Stimulated activated CD8-positive, alpha-beta memory T cell treated with anti-CD3 and anti-CD28 coated beads, Interleukin-15, amount 100 ng/mL, for 48 hours (primary cell): ENCODE data around the gene CAMK1.
A peak's percentile ranks its signal among the peaks of the same experiment; 100 is the strongest.
"Not testable (repeated sequence)": the region's sequence is repeated elsewhere in the genome, so short reads cannot be mapped to it uniquely, and the experiment has no call there.

Source experiments
- DNase-seq, 2 donors: peaks; one replicate each; pipeline ENCODE4 v3.0.0-alpha.2; 2020; ENCODE audit warnings: low read depth in 2 of 2

CAMK1 gene

GRCh38 chr3:9776896-9777693 lies 7.3 kb upstream of the CAMK1 start:
- no peak for DNase-seq

DNA sequence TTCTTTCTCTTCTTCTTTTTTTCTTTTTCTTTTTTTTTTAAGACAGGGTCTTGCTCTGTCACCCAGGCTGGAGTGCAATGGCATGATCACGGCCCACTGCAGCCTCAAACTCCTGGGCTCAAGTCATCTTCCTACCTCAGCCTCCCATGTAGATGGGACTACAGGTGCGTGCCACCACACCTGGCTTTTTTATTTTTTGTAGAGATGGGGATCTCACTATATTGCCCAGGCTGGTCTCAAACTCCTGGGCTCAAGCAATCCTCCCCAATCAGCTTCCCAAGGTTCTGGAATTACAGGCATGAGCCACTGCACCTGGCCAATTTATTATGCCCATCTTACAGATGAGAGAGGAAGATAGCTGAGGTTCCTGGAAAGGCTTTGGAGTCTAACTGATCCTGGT lies 1.3 kb upstream of the CAMK1 start:
- not testable (repeated sequence) for DNase-seq

DNA sequence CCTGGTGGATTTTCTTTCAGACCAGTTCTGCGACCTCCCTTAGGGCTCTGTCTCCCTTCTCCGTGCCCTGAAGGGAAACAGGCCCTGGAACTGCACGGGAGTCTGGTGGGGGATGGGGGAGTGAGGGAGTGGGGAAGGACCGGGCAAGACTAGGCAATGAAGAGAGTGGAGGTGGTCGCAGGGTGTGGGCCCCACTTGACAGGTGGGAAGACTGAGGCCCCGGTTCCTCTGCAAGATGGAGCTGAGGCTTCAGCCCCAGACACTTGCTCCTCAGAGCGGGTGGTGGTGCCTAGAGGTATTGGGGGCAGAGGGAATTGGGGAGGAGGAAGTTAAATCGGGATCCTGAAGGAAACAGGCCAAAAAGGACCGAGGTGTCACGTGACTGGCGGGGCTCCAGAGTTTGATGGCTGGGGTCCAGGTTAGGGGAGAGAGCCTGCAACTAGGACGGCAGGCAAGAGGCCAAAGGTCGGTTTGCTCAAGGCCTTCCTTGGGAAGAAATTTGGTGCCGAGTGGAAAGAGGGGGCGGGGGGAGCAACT lies 597 bp upstream of the CAMK1 start:
- DNase-seq, result no peak

GRCh38 chr3:9769012-9769411 lies 735 bp downstream of the CAMK1 start:
- no peak for DNase-seq

- no peak for DNase-seq
Measured at GRCh38 chr3:9768141-9768775, 1.5 kb downstream of the CAMK1 start.

GRCh38 chr3:9767418-9767817 lies 2.3 kb downstream of the CAMK1 start:
- no peak for DNase-seq

- DNase-seq, result no peak
Measured at GRCh38 chr3:9765865-9766264, 3.9 kb downstream of the CAMK1 start.

DNA sequence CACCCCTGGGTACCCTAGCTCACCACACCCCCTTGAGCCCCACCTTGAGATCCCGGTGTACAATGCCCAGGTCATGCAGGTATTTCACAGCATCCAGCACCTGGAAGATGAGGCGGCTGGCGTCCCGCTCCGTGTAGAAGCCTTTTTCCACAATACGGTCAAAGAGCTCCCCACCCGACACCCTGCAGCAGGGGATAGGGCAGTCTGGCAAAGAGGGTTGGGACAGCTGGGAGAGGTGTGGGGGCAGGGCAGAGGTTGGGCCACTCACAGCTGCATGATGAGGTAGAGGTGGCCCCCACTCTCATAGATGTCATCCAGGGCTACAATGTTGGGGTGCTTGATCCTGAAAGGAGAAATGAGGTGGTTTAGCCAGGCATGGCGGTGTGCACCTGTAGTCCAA lies 6.9 kb downstream of the CAMK1 start:
- no peak for DNase-seq

GRCh38 chr3:9761919-9762318 lies 7.8 kb downstream of the CAMK1 start:
- no peak for DNase-seq

- DNase-seq, result no peak
Measured at GRCh38 chr3:9760779-9761505, 8.8 kb downstream of the CAMK1 start.

DNA sequence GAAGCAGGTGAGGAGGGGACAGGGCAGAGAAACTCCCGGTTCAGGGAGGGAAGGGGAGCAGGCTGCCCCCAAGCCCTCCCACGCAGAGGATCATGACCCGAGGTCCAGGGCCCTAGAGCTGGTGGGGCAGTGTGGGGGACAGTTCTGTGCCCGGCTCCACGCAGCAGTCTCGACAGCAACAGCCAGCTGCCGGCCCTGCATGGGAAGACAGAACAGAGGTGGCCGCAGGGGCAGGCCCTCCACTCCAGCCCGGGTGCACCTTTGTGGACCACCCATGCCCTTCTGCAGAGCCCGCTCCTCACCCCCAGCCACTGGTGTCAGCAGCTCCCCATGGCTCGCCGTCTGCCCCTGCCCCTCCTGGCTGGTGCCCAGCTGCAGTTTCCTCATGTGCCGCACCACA lies 12.3 kb downstream of the CAMK1 start:
- DNase-seq, result no peak

DNA sequence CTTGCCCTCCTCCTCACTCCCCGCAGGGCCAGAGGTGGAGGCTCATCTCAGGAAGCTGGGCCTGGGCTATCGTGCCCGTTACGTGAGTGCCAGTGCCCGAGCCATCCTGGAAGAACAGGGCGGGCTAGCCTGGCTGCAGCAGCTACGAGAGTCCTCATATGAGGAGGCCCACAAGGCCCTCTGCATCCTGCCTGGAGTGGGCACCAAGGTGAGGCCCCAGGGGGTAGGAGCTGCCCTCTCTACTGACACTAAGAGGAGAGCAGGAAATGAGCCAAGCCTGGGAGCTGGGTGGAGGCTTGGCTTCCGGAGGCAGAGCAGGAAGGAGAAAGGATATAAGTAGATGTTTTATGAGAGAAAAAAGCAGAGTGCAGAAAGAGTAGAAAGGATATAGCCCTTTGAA lies 15.1 kb downstream of the CAMK1 start:
- DNase-seq, result no peak

DNA sequence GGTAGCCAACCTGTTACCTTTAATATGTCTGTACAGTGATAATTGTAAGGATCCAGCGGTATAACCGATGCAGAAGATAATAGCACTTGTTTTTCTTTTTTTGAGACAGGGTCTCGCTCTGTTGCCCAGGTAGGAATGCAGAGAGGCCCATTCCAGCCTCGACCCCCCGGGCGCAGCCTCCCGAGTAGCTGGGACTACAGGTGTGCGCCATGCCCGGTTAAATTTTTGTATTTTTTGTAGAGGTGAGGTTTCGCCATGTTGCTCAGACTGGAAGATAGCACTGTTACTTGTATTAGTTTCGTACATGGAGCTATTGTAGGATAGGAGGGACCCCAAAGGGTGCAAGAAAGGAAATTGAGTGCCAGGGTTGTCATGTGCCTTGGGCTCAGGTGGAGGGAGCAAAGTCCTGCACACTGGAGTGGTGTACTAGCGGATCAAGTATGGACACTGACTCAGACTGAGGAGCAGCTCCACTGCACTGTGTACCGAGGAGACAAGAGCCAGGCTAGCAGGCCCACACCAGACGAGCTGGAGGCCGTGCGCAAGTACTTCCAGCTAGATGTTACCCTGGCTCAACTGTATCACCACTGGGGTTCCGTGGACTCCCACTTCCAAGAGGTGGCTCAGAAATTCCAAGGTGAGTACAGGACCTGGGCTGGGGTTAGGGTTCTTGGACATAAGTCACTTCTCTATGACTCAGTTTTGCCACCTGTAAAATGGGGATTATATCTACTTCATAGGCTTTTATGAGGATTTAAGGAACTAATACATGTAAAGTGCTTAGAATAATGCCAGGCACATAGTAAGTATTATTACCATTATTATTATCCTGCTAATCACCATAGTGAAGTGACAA lies 19.0 kb downstream of the CAMK1 start:
- no peak for DNase-seq

GRCh38 chr3:9749645-9750555 lies 19.8 kb downstream of the CAMK1 start, which contains the start of gene OGG1:
TSS of gene OGG1 (plus strand) at chr3:9749952. CDS start at chr3:9750287, 335 bp downstream.
- DNase-seq, result peak; percentile 94 to 96

GRCh38 chr3:9749296-9749644 lies 20.5 kb downstream of the CAMK1 start:
- DNase-seq, result no peak

GRCh38 chr3:9748031-9748430 lies 21.7 kb downstream of the CAMK1 start:
- DNase-seq, result no peak

- DNase-seq, result no peak
Measured at GRCh38 chr3:9747267-9747666, 22.5 kb downstream of the CAMK1 start.

DNA sequence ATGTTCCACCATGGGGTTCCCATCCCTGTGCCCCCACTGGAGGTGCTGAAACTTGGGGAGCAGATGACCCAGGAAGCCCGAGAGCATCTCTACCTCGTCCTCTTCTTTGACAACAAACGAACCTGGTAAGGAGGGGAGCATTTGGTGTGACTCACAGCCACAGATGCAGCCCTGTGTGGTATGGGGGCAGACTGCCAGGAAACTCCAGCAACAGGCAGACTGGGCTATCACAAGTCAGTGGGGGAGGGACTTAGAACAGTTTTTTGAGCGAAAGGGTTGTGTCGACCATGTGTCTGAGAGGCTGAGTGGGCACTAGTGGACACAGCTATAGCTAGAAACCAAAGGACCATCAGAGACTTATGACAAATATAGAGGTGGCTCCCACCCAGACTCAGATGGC lies 23.4 kb downstream of the CAMK1 start:
- peak in 1 of 2 donors; percentile 40 for DNase-seq

- DNase-seq, result no peak
Measured at GRCh38 chr3:9745521-9745920, 24.2 kb downstream of the CAMK1 start.

DNA sequence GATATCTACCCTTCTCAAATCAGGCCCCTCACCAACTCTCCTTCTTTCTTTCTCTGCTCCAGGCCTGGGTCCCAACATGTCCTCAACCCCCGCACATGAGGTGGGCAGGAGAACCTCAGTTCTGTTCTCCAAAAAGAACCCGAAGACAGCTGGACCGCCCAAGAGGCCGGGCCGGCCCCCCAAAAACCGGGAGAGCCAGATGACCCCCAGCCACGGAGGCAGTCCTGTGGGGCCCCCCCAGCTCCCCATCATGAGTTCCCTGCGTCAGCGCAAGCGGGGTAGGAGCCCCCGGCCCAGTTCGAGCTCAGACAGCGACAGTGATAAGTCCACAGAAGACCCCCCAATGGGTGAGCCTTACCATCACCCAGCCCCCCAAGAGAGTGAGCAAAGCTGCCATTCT lies 25.6 kb downstream of the CAMK1 start:
- DNase-seq, result no peak

GRCh38 chr3:9743548-9743947 lies 26.2 kb downstream of the CAMK1 start:
- DNase-seq, result no peak
